GM12878 (cell line): ENCODE measurements around the gene EBI3. TPM values are rescaled to one million over a fixed set of nuclear protein-coding genes. Genes with fewer than 3 reads are reported as not detected.

Source experiments
- ATF3 ChIP-seq: IDR thresholded peaks from 2 replicates; pipeline ENCODE4 v1.6.1; 2011; ENCODE audit warnings: low read depth, mild to moderate bottlenecking, low read length, moderate library complexity, borderline replicate concordance; ENCODE audit errors: extremely low read depth
- BCL3 ChIP-seq: IDR thresholded peaks from 2 replicates; pipeline ENCODE4 v1.6.1; 2011; ENCODE audit warnings: borderline replicate concordance, low read depth, mild to moderate bottlenecking, moderate library complexity, low read length; ENCODE audit not compliant: insufficient read depth, poor library complexity, severe bottlenecking
- BMI1 ChIP-seq: fragments of 450-650 bp; IDR thresholded peaks from 2 replicates; pipeline ENCODE4 v1.6.1; 2016; ENCODE audit warnings: mild to moderate bottlenecking, moderate library complexity, borderline replicate concordance
- CEBPB ChIP-seq, 2 experiments: fragments of 150-350 bp in 1 of 2; IDR thresholded peaks; 2 replicates each; pipeline ENCODE4 v1.6.1; 2012 to 2014; ENCODE audit warnings: low read depth in 2 of 2, low read length in 2 of 2, borderline replicate concordance in 1 of 2, inconsistent platforms in 1 of 2
- CREM ChIP-seq: IDR thresholded peaks from 2 replicates; pipeline ENCODE4 v1.6.1; 2014; ENCODE audit warnings: antibody characterized with exemption, low read depth
- GATAD2B ChIP-seq: fragments of 450-650 bp; conservative IDR thresholded peaks from 2 replicates; pipeline ENCODE4 v1.6.1; 2017; ENCODE audit warnings: low read depth, mild to moderate bottlenecking, moderate library complexity
- HDAC6 ChIP-seq: fragments of 200-600 bp; sonication (generic); IDR thresholded peaks from one replicate; pipeline ENCODE4 v1.8.0; 2017; ENCODE audit warnings: antibody characterized with exemption; ENCODE audit not compliant: unreplicated experiment
- KDM1A ChIP-seq: fragments of 200-600 bp; sonication (generic); IDR thresholded peaks from 2 replicates; pipeline ENCODE4 v1.6.1; 2016; ENCODE audit warnings: borderline replicate concordance
- LARP7 ChIP-seq: fragments of 450-650 bp; IDR thresholded peaks from 2 replicates; pipeline ENCODE4 v1.6.1; 2017; ENCODE audit warnings: mild to moderate bottlenecking
- MEF2B ChIP-seq: fragments of 450-650 bp; IDR thresholded peaks from 2 replicates; pipeline ENCODE4 v1.6.1; 2018; ENCODE audit warnings: mild to moderate bottlenecking, moderate library complexity; ENCODE audit not compliant: partially characterized antibody, poor library complexity, severe bottlenecking
- NFYA ChIP-seq: IDR thresholded peaks from 2 replicates; pipeline ENCODE4 v1.6.1; 2011; ENCODE audit warnings: low read depth, mild to moderate bottlenecking, low read length, improper control_type of control experiment, borderline replicate concordance
- NKRF ChIP-seq: fragments of 450-650 bp; conservative IDR thresholded peaks from 2 replicates; pipeline ENCODE4 v1.6.1; 2017; ENCODE audit warnings: mild to moderate bottlenecking, moderate library complexity
- PBX3 ChIP-seq: IDR thresholded peaks from 2 replicates; pipeline ENCODE4 v1.6.1; 2011; ENCODE audit warnings: mild to moderate bottlenecking, low read depth, low read length, moderate library complexity; ENCODE audit not compliant: insufficient replicate concordance
- PKNOX1 ChIP-seq: fragments of 450-650 bp; IDR thresholded peaks from 2 replicates; pipeline ENCODE4 v1.6.1; 2016; ENCODE audit warnings: mild to moderate bottlenecking
- POLR2AphosphoS5 ChIP-seq: IDR thresholded peaks from 2 replicates; pipeline ENCODE4 v1.6.1; 2011; ENCODE audit warnings: mild to moderate bottlenecking, low read length, inconsistent platforms
- RAD51 ChIP-seq: fragments of 450-650 bp; IDR thresholded peaks from 2 replicates; pipeline ENCODE4 v1.6.1; 2016; ENCODE audit warnings: moderate library complexity, mild to moderate bottlenecking, inconsistent platforms
- RFX5 ChIP-seq: IDR thresholded peaks from 2 replicates; pipeline ENCODE4 v1.6.1; 2011; ENCODE audit warnings: low read depth, low read length, improper control_type of control experiment
- SMC3 ChIP-seq: IDR thresholded peaks from 2 replicates; pipeline ENCODE4 v1.6.1; 2011; ENCODE audit warnings: low read length, improper control_type of control experiment, borderline replicate concordance
- SRF ChIP-seq, 2 experiments: IDR thresholded peaks; 2 replicates each; pipeline ENCODE4 v1.6.1; 2011; ENCODE audit warnings: low read depth in 2 of 2, low read length in 2 of 2, mild to moderate bottlenecking in 1 of 2, moderate library complexity in 1 of 2
- STAT3 ChIP-seq: IDR thresholded peaks from 2 replicates; pipeline ENCODE4 v1.6.1; 2011; ENCODE audit warnings: low read depth, low read length, improper control_type of control experiment
- SUPT20H ChIP-seq: IDR thresholded peaks from 2 replicates; pipeline ENCODE4 v1.6.1; 2011; ENCODE audit warnings: low read depth, mild to moderate bottlenecking, low read length, moderate library complexity, borderline replicate concordance; ENCODE audit not compliant: control insufficient read depth
- TAF1 ChIP-seq: IDR thresholded peaks from 2 replicates; pipeline ENCODE4 v1.6.1; 2011; ENCODE audit warnings: mild to moderate bottlenecking, low read depth, low read length, borderline replicate concordance
- ZBED1 ChIP-seq: IDR thresholded peaks from 2 replicates; pipeline ENCODE4 v1.6.1; 2016; ENCODE audit warnings: borderline replicate concordance
- ZNF217 ChIP-seq: fragments of 450-650 bp; IDR thresholded peaks from 2 replicates; pipeline ENCODE4 v1.6.1; 2017; ENCODE audit warnings: antibody characterized with exemption, mild to moderate bottlenecking
- ZNF622 ChIP-seq: fragments of 450-650 bp; IDR thresholded peaks from 2 replicates; pipeline ENCODE4 v1.6.1; 2017; ENCODE audit warnings: mild to moderate bottlenecking, inconsistent platforms
- polyA plus RNA-seq, 11 experiments: library from polyadenylated mRNA; depleted of rRNA in 4 of 11; unstranded in 6 of 11; stranded (reverse) in 5 of 11; fragments of >200 nt; fragmentation: Nextera tagmentation in 4 of 11; fragmentation: Illumina TruSeq in 1 of 11; extraction: Ambion mirVana in 4 of 11; extraction: Trizol in 1 of 11; gene quantifications; 1 replicate in 1 of 11; 2 replicates in 10 of 11; pipeline versions ENCODE4 v1.2.1 to v1.2.3, GENCODE V29; 2011 to 2016; ENCODE audit warnings: inconsistent platforms in 2 of 11, missing spikeins in 2 of 11, low read depth in 1 of 11
- total RNA-seq, 4 experiments: library from RNA; depleted of rRNA in 3 of 4; stranded (reverse); fragments of >200 nt in 3 of 4; fragmentation: Illumina TruSeq in 1 of 4; extraction: Trizol in 1 of 4; gene quantifications; 2 replicates each; pipeline versions ENCODE4 v1.2.1 to v1.2.3, GENCODE V29; 2013 to 2021

The EBI3 gene
- total and polyA plus RNA-seq, 10 of the 15 experiments (the other 5 are each of a cell fraction or from before 2014, with no cell fraction given), result 22.0 to 288 (median 186) TPM

GRCh38 chr19:4182084-4182810 is 47.1 kb upstream of the EBI3 start, which contains the start of the genes ANKRD24 and SIRT6 (continued):
- no peak for TF ChIP-seq SMC3
- peak; percentile 79 for TF ChIP-seq PKNOX1
- TF ChIP-seq GATAD2B, result peak; percentile 90
- TF ChIP-seq LARP7, result no peak; the same call in 1 of the 2 replicates
- TF ChIP-seq BCL3, result no peak
- no peak for TF ChIP-seq KDM1A
- no peak for TF ChIP-seq ZNF622
- no peak for TF ChIP-seq PBX3
- no peak for TF ChIP-seq STAT3
- TF ChIP-seq RAD51, result no peak
- no peak for TF ChIP-seq CEBPB (IDR thresholded peaks at IDR 0.05; ENCODE audit: borderline replicate concordance in 1 of 2, low read depth in 2 of 2, low read length in 2 of 2)
- TF ChIP-seq ZBED1, result no peak
- peak; percentile 31 for TF ChIP-seq MEF2B
- peak; percentile 59; the same call in 1 of the 2 replicates for TF ChIP-seq ZNF217
- peak; percentile 74; the same call in 1 of the 2 replicates for TF ChIP-seq CREM
- TF ChIP-seq SRF (IDR thresholded peaks at IDR 0.05; ENCODE audit: low read depth in 2 of 2, low read length in 2 of 2), result peak in 1 of 2 experiments; percentile 64; a peak in 1 of 4 replicates
- TF ChIP-seq BMI1, result no peak
- TF ChIP-seq RFX5, result no peak
- no peak for TF ChIP-seq ATF3
- TF ChIP-seq HDAC6, result no peak
- peak; percentile 83 for TF ChIP-seq POLR2AphosphoS5
- no peak for TF ChIP-seq SUPT20H
- TF ChIP-seq NKRF, result peak; percentile 60; the same call in 1 of the 2 replicates
- TF ChIP-seq NFYA, result no peak
- peak; percentile 9; the same call in 1 of the 2 replicates for TF ChIP-seq TAF1
